Thoracic aorta (tissue), 2 donors: ENCODE measurements around the gene LRP2BP. TPM values are rescaled to one million over a fixed set of nuclear protein-coding genes. Genes with fewer than 3 reads are reported as not detected.

ENCODE experiments used
- ATAC-seq: fragments of 150-250 bp; one replicate; pipeline ENCODE4 v1.8.0; 2017; ENCODE audit warnings: low read depth; ENCODE audit not compliant: insufficient number of reproducible peaks, low FRiP score
- DNase-seq: peaks from one replicate; pipeline ENCODE4 v3.0.0-alpha.2; 2020; ENCODE audit warnings: low spot score
- H3K27ac ChIP-seq, 2 donors: fragments of 200-600 bp; sonication (generic); 1 replicate in 1 of 2; 2 replicates in 1 of 2; pipeline ENCODE4 v1.5.1; 2016; ENCODE audit warnings: mild to moderate bottlenecking in 2 of 2, moderate library complexity in 2 of 2
- H3K27me3 ChIP-seq: fragments of 200-600 bp; sonication (generic); replicated peaks from 2 replicates; pipeline ENCODE4 v1.6.0; 2016; ENCODE audit warnings: mild to moderate bottlenecking; ENCODE audit not compliant: insufficient read depth
- H3K36me3 ChIP-seq: fragments of 200-600 bp; sonication (generic); one replicate; pipeline ENCODE4 v1.5.1; 2016
- H3K4me1 ChIP-seq, 2 donors: fragments of 200-600 bp; sonication (generic); 1 replicate in 1 of 2; 2 replicates in 1 of 2; pipeline versions ENCODE4 v1.5.1 to v1.6.0; 2016; ENCODE audit warnings: low read depth in 2 of 2, mild to moderate bottlenecking in 1 of 2; ENCODE audit not compliant: control insufficient read depth in 1 of 2
- H3K4me3 ChIP-seq: fragments of 200-600 bp; sonication (generic); 2 replicates; pipeline ENCODE4 v1.5.1; 2016; ENCODE audit warnings: mild to moderate bottlenecking
- H3K9me3 ChIP-seq: fragments of 200-600 bp; sonication (generic); 2 replicates; pipeline ENCODE4 v1.5.1; 2016
- CTCF ChIP-seq: fragments of 200-600 bp; sonication (generic); IDR thresholded peaks from one replicate; pipeline ENCODE4 v1.5.1; 2019; ENCODE audit warnings: antibody characterized with exemption
- total RNA-seq, 2 donors: library from RNA; depleted of rRNA; stranded (reverse); fragments of >200 nt; gene quantifications; one replicate each; pipeline versions ENCODE4 v1.1.0 to v1.2.3, GENCODE V29; 2016

Gene LRP2BP
- total RNA-seq, 2 donors from 2014 or later: 4.4 to 7.6 TPM

GRCh38 chr4:185429660-185430059 lies 33.9 kb upstream of the LRP2BP start:
- no peak overlapping the region for H3K4me3 ChIP-seq
- DNase-seq: no peak
- H3K27ac ChIP-seq: no peak overlapping the region
- ATAC-seq: no peak
- no peak for TF ChIP-seq CTCF
- no peaks in the 10 kb centered on the region for H3K36me3 ChIP-seq
- peaks cover 0 to 7% of the 10 kb centered on the region in 2 donors for H3K4me1 ChIP-seq
- H3K9me3 ChIP-seq: no peaks in the 10 kb centered on the region
- no peaks in the 10 kb centered on the region for H3K27me3 ChIP-seq

DNA sequence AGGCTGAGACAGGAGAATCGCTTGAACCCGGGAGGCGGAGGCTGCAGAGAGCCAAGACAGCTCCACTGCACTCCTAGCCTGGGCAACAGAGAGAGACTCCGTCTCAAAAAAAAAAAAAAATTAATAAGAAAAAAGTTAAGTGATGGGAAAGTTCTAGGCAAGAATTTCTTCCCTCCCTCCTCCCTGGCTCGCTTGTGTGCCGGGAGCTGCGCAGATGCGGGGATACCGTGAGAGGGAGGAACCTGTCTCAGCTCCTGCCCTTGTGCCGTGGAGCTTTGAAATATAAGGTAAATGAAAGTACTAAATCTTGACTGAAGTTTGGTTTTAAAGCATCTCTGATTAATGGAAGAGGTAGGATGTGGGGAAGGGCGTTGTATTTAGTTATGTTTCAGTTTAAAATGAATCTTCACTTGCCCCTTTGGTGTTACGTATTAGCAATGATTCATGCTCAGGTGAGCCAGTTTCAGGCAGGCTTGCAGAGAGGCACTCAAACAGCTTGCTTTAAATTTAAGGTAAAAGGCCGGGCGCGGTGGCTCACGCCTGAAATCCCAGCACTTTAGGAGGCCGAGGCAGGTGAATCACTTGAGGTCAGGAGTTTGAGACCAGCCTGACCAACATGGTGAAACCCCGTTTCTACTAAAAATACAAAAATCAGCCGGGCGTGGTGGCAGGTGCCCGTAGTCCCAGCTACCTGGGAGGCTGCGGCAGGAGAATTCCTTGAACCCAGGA lies 31.4 kb upstream of the LRP2BP start:
- Histone ChIP-seq H3K9me3 (no peaks in the 10 kb centered on the region), H3K4me3 (no peak overlapping the region), H3K27me3 (no peaks in the 10 kb centered on the region), H3K4me1 (peaks cover 14 to 30% of the 10 kb centered on the region in 2 donors), H3K27ac (no peak overlapping the region), H3K36me3 (no peaks in the 10 kb centered on the region)
- DNase-seq (no peak), ATAC-seq (no peak)
- TF ChIP-seq CTCF: no peak

DNA sequence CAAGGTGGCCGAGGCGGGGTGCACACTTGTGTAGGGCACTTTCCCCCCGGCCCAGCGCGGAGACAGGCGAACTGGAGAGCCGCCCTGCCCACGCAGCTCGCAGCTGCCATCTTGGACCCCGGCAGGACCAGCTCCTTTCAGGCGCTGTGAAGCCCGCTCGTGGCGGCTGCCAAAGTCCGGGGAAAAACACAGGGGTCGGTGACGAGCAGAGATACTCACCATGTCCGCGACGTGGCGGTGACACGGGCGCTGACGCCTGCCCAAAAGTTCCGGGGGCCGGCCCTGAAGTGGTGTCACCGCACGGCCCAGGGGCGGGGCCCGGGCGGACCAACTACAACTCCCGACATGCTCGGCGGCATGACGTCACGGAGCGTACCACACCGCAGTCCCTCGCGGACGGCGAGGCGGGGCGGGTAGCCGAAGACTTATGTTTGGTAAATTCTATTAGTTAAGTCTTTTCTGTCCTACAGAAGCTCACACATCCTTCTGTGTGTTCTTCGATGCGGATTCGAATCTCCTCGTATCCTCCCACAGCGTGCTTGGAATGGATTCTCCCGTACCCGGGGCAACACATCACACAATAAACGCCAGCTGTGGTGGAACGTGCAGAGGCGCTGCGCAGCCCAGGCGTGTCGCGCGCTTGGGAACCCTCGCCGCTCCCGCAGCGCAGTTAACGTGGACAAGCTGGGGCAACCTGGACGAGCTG lies 30.1 kb upstream of the LRP2BP start, which contains the start of gene UFSP2:
Gene UFSP2, minus strand, starts transcription at position 318 of the 706 bp plus-strand sequence. Its CDS starts 96 bp downstream, at position 222.
- no peaks in the 10 kb centered on the region for H3K27me3 ChIP-seq
- no peaks in the 10 kb centered on the region for H3K9me3 ChIP-seq
- H3K36me3 ChIP-seq: no peaks in the 10 kb centered on the region
- ATAC-seq (peak; percentile 96), DNase-seq (peak; percentile 59)
- peak within 1 kb of the TSS; percentile 90 to 91 for H3K27ac ChIP-seq
- peaks cover 22 to 43% of the 10 kb centered on the region in 2 donors for H3K4me1 ChIP-seq
- peak within 1 kb of the TSS; percentile 79 for H3K4me3 ChIP-seq
- no peak for TF ChIP-seq CTCF

GRCh38 chr4:185424905-185425646 lies 29.4 kb upstream of the LRP2BP start:
- no peak for TF ChIP-seq CTCF
- Histone ChIP-seq H3K27ac (peak overlapping the region; percentile 90 to 91), H3K36me3 (no peaks in the 10 kb centered on the region), H3K27me3 (no peaks in the 10 kb centered on the region), H3K9me3 (no peaks in the 10 kb centered on the region), H3K4me3 (peak overlapping the region; percentile 79), H3K4me1 (peaks cover 22 to 46% of the 10 kb centered on the region in 2 donors)
- DNase-seq: no peak
- peak; percentile 18 for ATAC-seq
